ENCODE data around the gene LGI4. TPM values are rescaled to one million over a fixed set of nuclear protein-coding genes. Genes with fewer than 3 reads are reported as not detected.
A peak's percentile ranks its signal among the peaks of the same experiment; 100 is the strongest.

Gene LGI4
- 0.76 TPM in 1 of 2 replicates, not detected in the other for total RNA-seq (2014; rRNA removed; shearing (Covaris generic); ENCODE audit: low replicate concordance)

- H3K4me3 ChIP-seq, result no peak within 1 kb of the TSS
- no peaks in the 10 kb centered on the region for H3K9me3 ChIP-seq
- no peaks in the 10 kb centered on the region for H3K36me3 ChIP-seq
- DNase-seq, result no peak
- no peaks in the 10 kb centered on the region for H3K27me3 ChIP-seq
Observed at GRCh38 chr19:35134601-35135242, at the start of gene LGI4. Gene LGI4 (minus strand): TSS chr19:35135059. CDS start chr19:35134680, 379 bp downstream.

GRCh38 chr19:35184267-35184666, 49.4 kb upstream of the LGI4 start:
- Histone ChIP-seq H3K36me3 (no peaks in the 10 kb centered on the region), H3K4me3 (no peak overlapping the region), H3K9me3 (no peaks in the 10 kb centered on the region; the same call in 1 of the 2 replicates), H3K27me3 (no peaks in the 10 kb centered on the region)
- no peak for DNase-seq

- DNase-seq, result no peak
- no peak overlapping the region for H3K4me3 ChIP-seq
- no peaks in the 10 kb centered on the region for H3K27me3 ChIP-seq
- H3K9me3 ChIP-seq, result no peaks in the 10 kb centered on the region; the same call in 1 of the 2 replicates
- H3K36me3 ChIP-seq, result no peaks in the 10 kb centered on the region
Observed at GRCh38 chr19:35181387-35181786, 46.5 kb upstream of the LGI4 start.

- H3K27me3 ChIP-seq, result no peaks in the 10 kb centered on the region
- H3K36me3 ChIP-seq, result no peaks in the 10 kb centered on the region
- H3K9me3 ChIP-seq, result no peaks in the 10 kb centered on the region; the same call in 1 of the 2 replicates
- no peak overlapping the region for H3K4me3 ChIP-seq
- DNase-seq, result no peak
Observed at GRCh38 chr19:35179830-35180229, 45.0 kb upstream of the LGI4 start.

GRCh38 chr19:35178701-35179100, 43.8 kb upstream of the LGI4 start:
- DNase-seq, result no peak
- Histone ChIP-seq H3K9me3 (no peaks in the 10 kb centered on the region), H3K27me3 (no peaks in the 10 kb centered on the region), H3K36me3 (no peaks in the 10 kb centered on the region), H3K4me3 (no peak overlapping the region)

- H3K36me3 ChIP-seq, result no peaks in the 10 kb centered on the region
Observed at GRCh38 chr19:35177377-35178274, 42.8 kb upstream of the LGI4 start.

GRCh38 chr19:35176181-35176570, 41.3 kb upstream of the LGI4 start:
- Histone ChIP-seq H3K4me3 (no peak overlapping the region), H3K27me3 (no peaks in the 10 kb centered on the region), H3K36me3 (no peaks in the 10 kb centered on the region), H3K9me3 (0 out of 2 replicates have a peak, but pooled peaks cover 2% of the 10 kb centered on the region)
- no peak for DNase-seq

More at GRCh38 chr19:35177377-35178274, 42.8 kb upstream of the LGI4 start:
- Histone ChIP-seq H3K4me3 (no peak overlapping the region), H3K27me3 (no peaks in the 10 kb centered on the region), H3K9me3 (no peaks in the 10 kb centered on the region)
- DNase-seq, result no peak

- 0 out of 2 replicates have a peak, but pooled peaks cover 2% of the 10 kb centered on the region for H3K9me3 ChIP-seq
Observed at GRCh38 chr19:35174226-35174625, 39.4 kb upstream of the LGI4 start.

GRCh38 chr19:35171730-35172129, 36.9 kb upstream of the LGI4 start:
- Histone ChIP-seq H3K36me3 (peaks cover 29% of the 10 kb centered on the region), H3K4me3 (no peak overlapping the region), H3K27me3 (no peaks in the 10 kb centered on the region), H3K9me3 (0 out of 2 replicates have a peak, but pooled peaks cover 2% of the 10 kb centered on the region)
- DNase-seq, result no peak

More at GRCh38 chr19:35174226-35174625, 39.4 kb upstream of the LGI4 start:
- no peak for DNase-seq
- no peak overlapping the region for H3K4me3 ChIP-seq
- peaks cover 10% of the 10 kb centered on the region for H3K36me3 ChIP-seq
- no peaks in the 10 kb centered on the region for H3K27me3 ChIP-seq

- no peak for DNase-seq
- H3K27me3 ChIP-seq, result no peaks in the 10 kb centered on the region
- peaks cover 42% of the 10 kb centered on the region for H3K36me3 ChIP-seq
- peaks cover 2% of the 10 kb centered on the region; the same call in 1 of the 2 replicates for H3K9me3 ChIP-seq
- no peak overlapping the region for H3K4me3 ChIP-seq
Observed at GRCh38 chr19:35170359-35171061, 35.7 kb upstream of the LGI4 start.

- DNase-seq, result no peak
Observed at GRCh38 chr19:35169221-35169995, 34.5 kb upstream of the LGI4 start.

GRCh38 chr19:35168196-35168595, 33.3 kb upstream of the LGI4 start:
- peak; percentile 39 for DNase-seq
- no peaks in the 10 kb centered on the region for H3K27me3 ChIP-seq

More at GRCh38 chr19:35169221-35169995, 34.5 kb upstream of the LGI4 start:
- no peak overlapping the region for H3K4me3 ChIP-seq
- H3K9me3 ChIP-seq, result peaks cover 3% of the 10 kb centered on the region; the same call in 1 of the 2 replicates
- no peaks in the 10 kb centered on the region for H3K27me3 ChIP-seq
- H3K36me3 ChIP-seq, result peaks cover 53% of the 10 kb centered on the region

GRCh38 chr19:35167251-35168119, 32.6 kb upstream of the LGI4 start:
- DNase-seq, result no peak
- Histone ChIP-seq H3K4me3 (no peak overlapping the region), H3K36me3 (peaks cover 71% of the 10 kb centered on the region), H3K27me3 (no peaks in the 10 kb centered on the region), H3K9me3 (peaks cover 10% of the 10 kb centered on the region; the same call in 1 of the 2 replicates)

More at GRCh38 chr19:35168196-35168595, 33.3 kb upstream of the LGI4 start:
- Histone ChIP-seq H3K4me3 (no peak overlapping the region), H3K36me3 (peaks cover 64% of the 10 kb centered on the region), H3K9me3 (peaks cover 11% of the 10 kb centered on the region; the same call in 1 of the 2 replicates)

- Histone ChIP-seq H3K4me3 (no peak overlapping the region), H3K27me3 (no peaks in the 10 kb centered on the region), H3K9me3 (peaks cover 11% of the 10 kb centered on the region), H3K36me3 (peaks cover 82% of the 10 kb centered on the region)
- no peak for DNase-seq
Observed at GRCh38 chr19:35166100-35167063, 31.5 kb upstream of the LGI4 start.
